Measurements from ENCODE around the gene ZC3H7B. TPM values are rescaled to one million over a fixed set of nuclear protein-coding genes. Genes with fewer than 3 reads are reported as not detected.

The ZC3H7B gene
- polyA plus RNA-seq, 3 donors, result 68.3 to 85.9 (median 76.5) TPM

- DNase-seq (ENCODE audit: low read depth in 3 of 3, low spot score in 2 of 3), result no peak
These were observed 105.1 kb downstream of the ZC3H7B start for GRCh38 chr22:41406410-41406809.

- DNase-seq (ENCODE audit: low read depth in 3 of 3, low spot score in 2 of 3), result no peak
These were observed 106.1 kb downstream of the ZC3H7B start for GRCh38 chr22:41407433-41407832.

GRCh38 chr22:41408665-41409064, 107.3 kb downstream of the ZC3H7B start:
- DNase-seq (ENCODE audit: low read depth in 3 of 3, low spot score in 2 of 3), result no peak

Other genes with a start within 250 kb of the ZC3H7B start
- 10 to 100 TPM; 64.6 to 72.3 (median 68.6) TPM for gene EP300, start 208.9 kb upstream of the ZC3H7B start, polyA plus RNA-seq (ENCODE audit: insufficient read length in 3 of 3)
- gene L3MBTL2, start 96.2 kb upstream of the ZC3H7B start, polyA plus RNA-seq (ENCODE audit: insufficient read length in 3 of 3), result 10 to 100 TPM; 26.4 to 29.3 (median 27.8) TPM
- 1 to 10 TPM; 2.7 to 3.1 (median 2.9) TPM for gene CHADL, start 60.6 kb upstream of the ZC3H7B start, polyA plus RNA-seq (ENCODE audit: insufficient read length in 3 of 3)
- gene RANGAP1, start 15.3 kb upstream of the ZC3H7B start, polyA plus RNA-seq (ENCODE audit: insufficient read length in 3 of 3), result 10 to 100 TPM; 45.4 to 51.1 (median 47.1) TPM
- 10 to 100 TPM; 16.0 to 18.9 (median 17.2) TPM for gene TEF, start 80.4 kb downstream of the ZC3H7B start, polyA plus RNA-seq (ENCODE audit: insufficient read length in 3 of 3)
- gene TOB2, start 145.3 kb downstream of the ZC3H7B start, polyA plus RNA-seq (ENCODE audit: insufficient read length in 3 of 3), result 10 to 100 TPM; 46.2 to 54.6 (median 48.3) TPM
- 10 to 100 TPM; 56.5 to 68.7 (median 59.1) TPM for gene PHF5A, start 167.2 kb downstream of the ZC3H7B start, polyA plus RNA-seq (ENCODE audit: insufficient read length in 3 of 3)
- gene ACO2, start 167.6 kb downstream of the ZC3H7B start, polyA plus RNA-seq (ENCODE audit: insufficient read length in 3 of 3), result 100 to 1,000 TPM; 116 to 135 (median 127) TPM
- 10 to 100 TPM; 28.7 to 31.2 (median 30.9) TPM for gene POLR3H, start 242.9 kb downstream of the ZC3H7B start, polyA plus RNA-seq (ENCODE audit: insufficient read length in 3 of 3)